Lung (tissue), 12 donors: ENCODE measurements around the gene FYB1. TPM values are rescaled to one million over a fixed set of nuclear protein-coding genes. Genes with fewer than 3 reads are reported as not detected.

Experiments used
- ATAC-seq: fragments of 200-7000 bp; cut with Tn5 transposase; one replicate; pipeline ENCODE4 v1.9.1; 2020; ENCODE audit warnings: moderate number of reproducible peaks; ENCODE audit not compliant: insufficient read depth, low FRiP score
- DNase-seq, 3 donors: peaks; one replicate each; pipeline ENCODE4 v3.0.0-alpha.2; 2013 to 2017
- H3K27ac ChIP-seq, 2 donors: one replicate each; pipeline ENCODE4 v1.5.1; 2013; ENCODE audit warnings: mild to moderate bottlenecking in 2 of 2, moderate library complexity in 2 of 2, control low read depth in 1 of 2, inconsistent platforms in 1 of 2, low read depth in 1 of 2, low read length in 1 of 2
- H3K27me3 ChIP-seq, 3 donors: one replicate each; pipeline ENCODE4 v1.5.1; 2013; ENCODE audit warnings: low read length in 2 of 3; ENCODE audit not compliant: control insufficient read depth in 3 of 3, insufficient read depth in 3 of 3
- H3K36me3 ChIP-seq, 4 donors: one replicate each; pipeline ENCODE4 v1.5.1; 2013; ENCODE audit warnings: low read length in 4 of 4, mild to moderate bottlenecking in 1 of 4, moderate library complexity in 1 of 4; ENCODE audit not compliant: control insufficient read depth in 4 of 4, insufficient read depth in 4 of 4
- H3K4me1 ChIP-seq, 5 donors: one replicate each; pipeline ENCODE4 v1.5.1; 2013; ENCODE audit warnings: low read length in 5 of 5, mild to moderate bottlenecking in 2 of 5, moderate library complexity in 1 of 5; ENCODE audit not compliant: control insufficient read depth in 5 of 5, insufficient read depth in 5 of 5
- H3K4me3 ChIP-seq: one replicate; pipeline ENCODE4 v1.5.1; 2013; ENCODE audit warnings: mild to moderate bottlenecking, control low read depth, moderate library complexity
- H3K9ac ChIP-seq, 2 donors: one replicate each; pipeline ENCODE4 v1.5.1; 2013; ENCODE audit warnings: low read length in 2 of 2, control low read depth in 1 of 2; ENCODE audit not compliant: insufficient read depth in 1 of 2
- H3K9me3 ChIP-seq, 4 donors: one replicate each; pipeline ENCODE4 v1.5.1; 2013; ENCODE audit warnings: low read length in 3 of 4, mild to moderate bottlenecking in 1 of 4, moderate library complexity in 1 of 4; ENCODE audit not compliant: control insufficient read depth in 4 of 4, insufficient read depth in 3 of 4
- whole genome bisulfite sequencing, 2 donors: extraction: QIAGEN DNeasy Blood & Tissue Kit; methylation state at CpG; one replicate each; pipeline ENCODE4 v1.1.7; 2013; 5-methylcytosine and 5-hydroxymethylcytosine counted together
- polyA plus RNA-seq, 2 donors: library from polyadenylated mRNA; stranded (reverse); fragments of 200-250 nt; gene quantifications; one replicate each; pipeline ENCODE4 v1.2.1, GENCODE V29; 2013
- total RNA-seq, 2 donors: library from RNA; depleted of rRNA in 1 of 2; stranded (reverse); fragments of >200 nt in 1 of 2; gene quantifications; one replicate each; pipeline ENCODE4 v1.2.1, GENCODE V29; 2014 to 2021
- TF ChIP-seq, protein P1 (sequence below): IDR thresholded peaks from 2 replicates; pipeline ENCODE4 v1.5.1; 2012; ENCODE audit warnings: mild to moderate bottlenecking; ENCODE audit errors: control extremely low read depth, extremely low read depth
- donor health status: control.
- donor health status: control.
- donor health status: Bipolar disorder and iron deficiency.
- donor health status: healthy.
- donor health status: DM: yes; HTN: yes; CAD: no.

Gene FYB1
- total and polyA plus RNA-seq, 4 donors = 4.5 to 51.4 (median 32.5) TPM

DNA sequence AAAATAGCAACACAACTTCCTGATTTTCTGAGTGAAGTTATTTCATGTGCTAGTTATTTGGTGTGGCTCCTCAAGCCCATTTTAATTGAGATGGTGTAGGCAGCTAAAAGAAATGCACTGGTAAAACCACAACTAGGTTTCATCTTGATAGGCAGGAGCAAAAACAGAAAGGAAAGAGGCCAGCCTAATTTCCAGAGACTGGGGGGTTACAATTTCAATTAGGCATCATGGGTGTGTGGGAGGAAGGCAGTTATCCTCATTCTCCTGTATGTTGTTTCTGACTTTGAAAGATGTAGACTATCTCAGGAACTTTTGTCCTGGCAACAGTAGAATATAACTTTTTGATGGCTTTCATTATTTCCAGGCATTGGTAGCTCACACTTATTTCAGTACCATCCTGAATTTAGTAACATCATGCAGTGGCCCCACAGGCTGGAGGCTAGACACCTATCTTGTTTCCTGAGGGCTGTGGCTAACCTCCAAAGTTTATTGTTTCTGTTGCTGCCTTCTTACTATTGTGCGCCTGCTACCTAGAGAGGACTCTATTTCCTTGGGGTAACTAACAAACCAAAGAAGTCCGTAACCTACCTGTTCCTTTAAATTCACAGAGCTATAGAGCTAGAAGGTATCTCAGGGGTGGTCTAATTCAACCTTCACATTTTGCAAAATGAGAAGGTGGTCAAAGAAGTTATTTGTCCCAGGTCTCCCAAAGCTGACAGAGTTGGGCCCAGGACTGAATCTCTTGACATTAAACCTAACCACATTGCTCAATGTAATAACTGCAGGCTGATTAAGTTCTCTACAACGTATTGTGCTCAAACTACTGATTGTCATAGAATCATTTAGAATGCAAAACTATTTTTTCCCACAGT, 42.4 kb downstream of the FYB1 start:
- WGBS, 2 donors = 42 to 71% methylated on average over 3 of the region's 3 CpGs
- Histone ChIP-seq H3K9ac (no peak overlapping the region), H3K27me3 (peaks cover 0 to 2% (median 0%) of the 10 kb centered on the region in 3 donors), H3K4me3 (no peak overlapping the region), H3K27ac (no peak overlapping the region), H3K4me1 (no peaks in the 10 kb centered on the region), H3K9me3 (no peaks in the 10 kb centered on the region), H3K36me3 (no peaks in the 10 kb centered on the region)
- no peak for ATAC-seq
- TF ChIP-seq, protein P1, sequence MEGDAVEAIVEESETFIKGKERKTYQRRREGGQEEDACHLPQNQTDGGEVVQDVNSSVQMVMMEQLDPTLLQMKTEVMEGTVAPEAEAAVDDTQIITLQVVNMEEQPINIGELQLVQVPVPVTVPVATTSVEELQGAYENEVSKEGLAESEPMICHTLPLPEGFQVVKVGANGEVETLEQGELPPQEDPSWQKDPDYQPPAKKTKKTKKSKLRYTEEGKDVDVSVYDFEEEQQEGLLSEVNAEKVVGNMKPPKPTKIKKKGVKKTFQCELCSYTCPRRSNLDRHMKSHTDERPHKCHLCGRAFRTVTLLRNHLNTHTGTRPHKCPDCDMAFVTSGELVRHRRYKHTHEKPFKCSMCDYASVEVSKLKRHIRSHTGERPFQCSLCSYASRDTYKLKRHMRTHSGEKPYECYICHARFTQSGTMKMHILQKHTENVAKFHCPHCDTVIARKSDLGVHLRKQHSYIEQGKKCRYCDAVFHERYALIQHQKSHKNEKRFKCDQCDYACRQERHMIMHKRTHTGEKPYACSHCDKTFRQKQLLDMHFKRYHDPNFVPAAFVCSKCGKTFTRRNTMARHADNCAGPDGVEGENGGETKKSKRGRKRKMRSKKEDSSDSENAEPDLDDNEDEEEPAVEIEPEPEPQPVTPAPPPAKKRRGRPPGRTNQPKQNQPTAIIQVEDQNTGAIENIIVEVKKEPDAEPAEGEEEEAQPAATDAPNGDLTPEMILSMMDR = no peak
- no peak for DNase-seq

DNA sequence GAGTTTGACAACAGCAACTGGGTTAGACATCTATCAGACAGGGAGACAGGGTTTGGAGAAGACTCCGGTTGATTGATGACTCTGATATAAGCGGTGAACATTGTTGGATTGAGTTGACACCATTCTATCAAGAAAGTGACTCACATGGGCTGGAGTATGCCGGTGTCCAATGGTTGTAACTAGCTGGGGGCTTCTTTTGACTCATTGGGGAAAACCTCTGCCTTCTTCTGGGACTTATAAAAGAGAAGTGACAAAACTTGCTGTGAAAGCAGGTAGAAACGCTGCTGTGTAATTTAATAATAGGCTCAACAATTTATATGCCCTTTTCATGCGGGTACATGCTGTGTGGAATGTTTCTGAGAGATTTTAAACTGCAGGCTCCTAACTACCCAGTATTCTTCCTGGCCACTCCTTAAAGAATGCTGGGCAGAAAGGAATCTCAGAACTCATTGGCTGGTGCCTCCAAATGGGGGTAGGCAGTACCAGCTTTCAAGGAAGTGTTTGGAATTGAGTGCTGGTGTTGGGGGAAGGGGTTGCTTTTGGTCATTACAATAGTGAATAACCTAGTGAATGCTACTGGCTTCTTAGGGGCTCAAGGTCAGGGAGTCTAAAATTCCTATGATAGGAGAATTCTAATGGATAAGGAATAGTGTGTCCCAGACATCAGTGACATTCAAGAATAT, 43.9 kb downstream of the FYB1 start:
- Histone ChIP-seq H3K9ac (no peak overlapping the region), H3K4me3 (no peak overlapping the region), H3K27me3 (no peaks in the 10 kb centered on the region), H3K27ac (no peak overlapping the region), H3K36me3 (no peaks in the 10 kb centered on the region), H3K9me3 (no peaks in the 10 kb centered on the region), H3K4me1 (no peaks in the 10 kb centered on the region)
- 84 to 92% methylated on average over 5 of the region's 5 CpGs for WGBS, 2 donors
- DNase-seq (no peak), ATAC-seq (no peak)
- TF ChIP-seq, protein P1 = no peak

DNA sequence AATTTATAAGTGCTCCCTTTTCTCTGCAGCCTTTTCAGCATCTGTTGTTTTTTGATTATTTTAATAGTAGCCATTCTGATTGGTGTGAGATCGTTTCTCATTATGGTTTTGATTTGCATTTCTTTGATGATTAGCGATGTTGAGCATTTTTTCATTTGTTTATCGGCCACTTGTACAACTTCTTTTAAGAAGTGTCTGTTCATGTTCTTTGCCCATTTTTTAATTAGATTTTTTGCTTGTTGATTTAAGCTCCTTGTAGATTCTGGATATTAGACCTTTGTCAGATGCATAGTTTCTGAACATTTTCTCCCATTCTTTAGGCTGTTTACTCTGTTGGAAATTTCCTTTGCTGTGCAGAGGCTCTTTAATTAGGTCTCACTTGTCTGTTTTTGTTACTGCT, 46.3 kb downstream of the FYB1 start:
- no peak for ATAC-seq
- no peaks in the 10 kb centered on the region for H3K27me3 ChIP-seq
- H3K4me1 ChIP-seq = no peaks in the 10 kb centered on the region
- 97 to 99% methylated on average over 3 of the region's 3 CpGs for WGBS, 2 donors
- H3K4me3 ChIP-seq = no peak overlapping the region
- DNase-seq = no peak
- TF ChIP-seq, protein P1 = no peak
- H3K9me3 ChIP-seq = no peaks in the 10 kb centered on the region
- no peak overlapping the region for H3K9ac ChIP-seq
- no peaks in the 10 kb centered on the region for H3K36me3 ChIP-seq
- H3K27ac ChIP-seq = no peak overlapping the region
